ENCODE results near the gene NEU3. TPM values are rescaled to one million over a fixed set of nuclear protein-coding genes. Genes with fewer than 3 reads are reported as not detected.

NEU3 gene
- total and polyA plus RNA-seq, 2 of the 4 experiments (the other 2 are of a cell fraction): 5.5 to 10.6 TPM

DNA sequence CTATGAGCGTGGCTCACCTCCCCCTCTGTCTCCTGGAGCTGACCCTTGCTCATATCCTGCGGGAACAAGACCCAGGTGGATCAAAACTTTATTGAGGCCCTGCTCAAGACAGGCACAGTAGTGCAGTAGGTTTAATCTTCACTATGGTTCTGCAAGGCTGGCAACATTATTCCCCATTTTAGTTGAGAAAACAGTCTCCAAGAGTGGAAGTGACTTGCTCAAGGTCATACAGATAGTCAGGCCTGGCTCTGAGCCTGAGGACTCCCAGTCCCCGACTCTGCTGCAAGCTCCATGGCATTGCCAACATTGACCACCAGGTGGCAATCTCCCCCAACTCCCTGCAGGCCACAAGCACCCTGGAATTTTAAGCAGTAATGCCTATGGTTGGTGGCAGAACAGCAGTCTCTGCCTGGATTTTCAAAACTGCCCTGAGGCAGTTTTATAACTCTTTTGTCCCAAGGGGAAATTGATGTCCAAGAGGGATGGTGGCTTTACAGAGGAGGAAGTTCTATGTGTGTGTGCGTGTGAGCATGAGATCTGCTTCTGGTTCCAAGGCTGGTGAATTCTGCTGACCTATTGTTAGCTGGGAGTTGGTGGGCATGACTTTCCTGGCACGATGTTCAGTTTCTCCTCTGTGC is 34.1 kb downstream of the NEU3 start (continued):
- TF ChIP-seq MAZ (IDR thresholded peaks at IDR 0.05; ENCODE audit: borderline replicate concordance, low read depth, low read length): peak; percentile 43; the same call in 1 of the 2 replicates

DNA sequence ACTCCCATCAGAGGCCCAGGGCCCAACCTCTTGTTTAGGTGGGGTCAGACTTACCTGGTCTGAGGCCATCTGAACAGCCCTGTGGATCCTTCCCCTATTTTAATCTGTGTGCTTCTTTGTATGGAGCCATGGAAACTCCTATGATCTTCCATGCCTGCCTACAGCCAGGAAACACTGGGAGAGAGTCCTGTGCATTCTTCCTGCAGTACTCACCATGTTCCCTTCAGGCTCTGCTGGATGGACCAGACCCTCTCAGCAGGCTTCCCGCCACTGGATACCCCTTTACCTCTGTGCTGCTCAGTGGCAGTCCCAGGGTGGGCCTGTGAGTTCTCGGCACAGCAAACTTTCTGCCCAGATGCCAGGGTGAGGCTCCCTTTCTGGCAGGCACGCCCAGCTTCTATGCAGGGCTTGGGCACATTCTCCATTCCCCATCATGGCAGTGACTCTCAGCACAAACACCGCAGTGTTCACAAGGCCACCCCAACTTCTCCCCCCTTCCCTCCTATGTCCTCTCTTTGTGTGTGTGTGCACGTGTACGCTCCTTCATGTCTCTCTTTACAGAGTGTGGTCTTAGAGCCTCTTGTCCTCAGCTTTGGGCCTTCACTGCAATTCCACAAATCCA is 34.8 kb downstream of the NEU3 start:
- Histone ChIP-seq H2BK5ac (ENCODE audit: low read depth, low read length, poor library complexity, severe bottlenecking) (no peak overlapping the region), H4K91ac (ENCODE audit: insufficient read depth, low read depth, low read length) (no peak overlapping the region), H2BK20ac (ENCODE audit: low read depth, low read length) (no peak overlapping the region), H3K18ac (ENCODE audit: low read depth, low read length) (no peak overlapping the region), H3K9me1 (ENCODE audit: insufficient read depth, low read length) (no peaks in the 10 kb centered on the region), H3K14ac (replicated peaks; ENCODE audit: low read depth, low read length) (no peak overlapping the region), H4K20me1 (ENCODE audit: insufficient read depth, low read length) (no peaks in the 10 kb centered on the region), H2AK5ac (ENCODE audit: low read depth, low read length) (0 out of 2 replicates have a peak overlapping the region, but pooled peaks have one; percentile 23), H3K9me3 (ENCODE audit: control insufficient read depth, insufficient read depth, low read length) (no peaks in the 10 kb centered on the region; the same call in 1 of the 2 replicates), H3K56ac (ENCODE audit: extremely low read depth, insufficient read depth, low read length) (no peak overlapping the region), H3K4ac (ENCODE audit: low read depth, low read length) (no peak overlapping the region), H3K4me2 (ENCODE audit: low read depth, low read length) (no peak overlapping the region), H3K79me1 (ENCODE audit: low read depth in 1 of 2, low read length in 2 of 2) (no peaks in the 10 kb centered on the region), H2AK9ac (replicated peaks; ENCODE audit: low read depth, low read length, poor library complexity) (no peak overlapping the region), H3K4me3 (ENCODE audit: insufficient read depth, low read depth, low read length) (no peak overlapping the region), H3K23ac (ENCODE audit: low read depth, low read length) (no peak overlapping the region), H3K27ac (ENCODE audit: insufficient read depth, low read length) (no peak overlapping the region), H3K4me1 (ENCODE audit: control insufficient read depth, insufficient read depth, low read length) (no peaks in the 10 kb centered on the region), H3K36me3 (ENCODE audit: control insufficient read depth, insufficient read depth, low read length) (no peaks in the 10 kb centered on the region), H2BK120ac (ENCODE audit: low read depth, low read length) (no peak overlapping the region), H2AFZ (replicated peaks; ENCODE audit: low read length, poor library complexity) (peak overlapping the region; percentile 46), H4K5ac (ENCODE audit: low read depth, low read length) (no peak overlapping the region), H2BK15ac (ENCODE audit: low read depth, low read length) (no peak overlapping the region), H3K27me3 (ENCODE audit: control insufficient read depth, insufficient read depth, low read length) (peaks cover 9% of the 10 kb centered on the region), H4K8ac (ENCODE audit: low read depth in 2 of 2, low read length in 2 of 2) (no peak overlapping the region), H3K9ac (ENCODE audit: low read depth, low read length) (no peak overlapping the region)
- POLR2A ChIA-PET (ENCODE audit: unreplicated experiment): no interaction called here
- dilution Hi-C loops (cut with HindIII; ENCODE audit: low sequenced_read_pairs, unreplicated experiment) (no loop called here), intact Hi-C loops (cut with micrococcal nuclease) (loop anchor here (1.0 to 2.0 kb wide), 4 partner anchors 119 to 225 kb away; partner anchors contain the start of gene TPBGL), in situ Hi-C loops (cut with MboI; ENCODE audit: low sequenced_read_pairs) (loop anchor here (5.0 kb wide), 2 partner anchors 179 to 224 kb away; no protein-coding TSS in a partner anchor)
- peak; percentile 38; the same call in 1 of the 2 replicates for ATAC-seq (ENCODE audit: low read depth)
- WGBS, 2 experiments (ENCODE audit: extremely low coverage in 2 of 2, insufficient read length in 1 of 2): no CpG with 5 or more reads among the region's 6 CpGs
- peak; percentile 17 for DNase-seq
- CTCF ChIA-PET: interaction anchor here (1.1 to 2.6 kb wide), 6 partner anchors 8 to 226 kb away, joined by 3 to 18 read pairs (median 8); no protein-coding TSS in a partner anchor
- TF ChIP-seq, protein P1, sequence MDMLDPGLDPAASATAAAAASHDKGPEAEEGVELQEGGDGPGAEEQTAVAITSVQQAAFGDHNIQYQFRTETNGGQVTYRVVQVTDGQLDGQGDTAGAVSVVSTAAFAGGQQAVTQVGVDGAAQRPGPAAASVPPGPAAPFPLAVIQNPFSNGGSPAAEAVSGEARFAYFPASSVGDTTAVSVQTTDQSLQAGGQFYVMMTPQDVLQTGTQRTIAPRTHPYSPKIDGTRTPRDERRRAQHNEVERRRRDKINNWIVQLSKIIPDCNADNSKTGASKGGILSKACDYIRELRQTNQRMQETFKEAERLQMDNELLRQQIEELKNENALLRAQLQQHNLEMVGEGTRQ (IDR thresholded peaks at IDR 0.05; ENCODE audit: low read depth, low read length): no peak
- TF ChIP-seq FOS (IDR thresholded peaks at IDR 0.05; ENCODE audit: low read depth, low read length) (no peak), CHD1 (IDR thresholded peaks at IDR 0.05; ENCODE audit: low read depth, low read length) (no peak), NFE2L2 (IDR thresholded peaks at IDR 0.05; ENCODE audit: low read depth, low read length) (no peak)
- TF ChIP-seq, protein P2, sequence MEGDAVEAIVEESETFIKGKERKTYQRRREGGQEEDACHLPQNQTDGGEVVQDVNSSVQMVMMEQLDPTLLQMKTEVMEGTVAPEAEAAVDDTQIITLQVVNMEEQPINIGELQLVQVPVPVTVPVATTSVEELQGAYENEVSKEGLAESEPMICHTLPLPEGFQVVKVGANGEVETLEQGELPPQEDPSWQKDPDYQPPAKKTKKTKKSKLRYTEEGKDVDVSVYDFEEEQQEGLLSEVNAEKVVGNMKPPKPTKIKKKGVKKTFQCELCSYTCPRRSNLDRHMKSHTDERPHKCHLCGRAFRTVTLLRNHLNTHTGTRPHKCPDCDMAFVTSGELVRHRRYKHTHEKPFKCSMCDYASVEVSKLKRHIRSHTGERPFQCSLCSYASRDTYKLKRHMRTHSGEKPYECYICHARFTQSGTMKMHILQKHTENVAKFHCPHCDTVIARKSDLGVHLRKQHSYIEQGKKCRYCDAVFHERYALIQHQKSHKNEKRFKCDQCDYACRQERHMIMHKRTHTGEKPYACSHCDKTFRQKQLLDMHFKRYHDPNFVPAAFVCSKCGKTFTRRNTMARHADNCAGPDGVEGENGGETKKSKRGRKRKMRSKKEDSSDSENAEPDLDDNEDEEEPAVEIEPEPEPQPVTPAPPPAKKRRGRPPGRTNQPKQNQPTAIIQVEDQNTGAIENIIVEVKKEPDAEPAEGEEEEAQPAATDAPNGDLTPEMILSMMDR (conservative IDR thresholded peaks at IDR 0.05; ENCODE audit: low read depth, low read length): no peak
- BruUV-seq (replicated peaks): no TSS peak
